ENCODE data around the gene ERICH6B. TPM values are rescaled to one million over a fixed set of nuclear protein-coding genes. Genes with fewer than 3 reads are reported as not detected.

ERICH6B gene
- total and polyA plus RNA-seq, 12 donors = not detected

DNA sequence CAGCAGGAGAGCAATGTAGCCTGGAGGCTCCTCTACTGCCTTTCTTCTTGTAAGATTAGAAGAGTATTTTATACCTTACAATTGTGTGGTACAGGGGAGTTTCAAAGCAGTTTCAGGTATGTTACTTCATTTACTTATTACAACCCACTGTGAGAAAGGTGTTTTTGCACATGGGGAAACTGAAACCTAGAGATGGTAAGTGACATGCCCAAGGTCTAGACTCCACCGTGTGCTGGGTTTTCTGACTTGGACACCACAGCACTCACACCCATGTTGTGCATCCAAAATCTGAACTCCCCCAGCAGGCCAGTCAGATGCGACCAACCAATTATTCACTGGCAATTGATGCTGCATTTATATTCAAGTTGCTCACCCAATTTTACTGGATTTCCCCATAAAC lies 22.8 kb downstream of the ERICH6B start:
- TF ChIP-seq, protein P1, sequence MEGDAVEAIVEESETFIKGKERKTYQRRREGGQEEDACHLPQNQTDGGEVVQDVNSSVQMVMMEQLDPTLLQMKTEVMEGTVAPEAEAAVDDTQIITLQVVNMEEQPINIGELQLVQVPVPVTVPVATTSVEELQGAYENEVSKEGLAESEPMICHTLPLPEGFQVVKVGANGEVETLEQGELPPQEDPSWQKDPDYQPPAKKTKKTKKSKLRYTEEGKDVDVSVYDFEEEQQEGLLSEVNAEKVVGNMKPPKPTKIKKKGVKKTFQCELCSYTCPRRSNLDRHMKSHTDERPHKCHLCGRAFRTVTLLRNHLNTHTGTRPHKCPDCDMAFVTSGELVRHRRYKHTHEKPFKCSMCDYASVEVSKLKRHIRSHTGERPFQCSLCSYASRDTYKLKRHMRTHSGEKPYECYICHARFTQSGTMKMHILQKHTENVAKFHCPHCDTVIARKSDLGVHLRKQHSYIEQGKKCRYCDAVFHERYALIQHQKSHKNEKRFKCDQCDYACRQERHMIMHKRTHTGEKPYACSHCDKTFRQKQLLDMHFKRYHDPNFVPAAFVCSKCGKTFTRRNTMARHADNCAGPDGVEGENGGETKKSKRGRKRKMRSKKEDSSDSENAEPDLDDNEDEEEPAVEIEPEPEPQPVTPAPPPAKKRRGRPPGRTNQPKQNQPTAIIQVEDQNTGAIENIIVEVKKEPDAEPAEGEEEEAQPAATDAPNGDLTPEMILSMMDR (IDR thresholded peaks at IDR 0.05) = no peak
- no peak for ATAC-seq
- intact Hi-C loops (cut with DNase I) = no loop called here
- no peak for DNase-seq
- no peak overlapping the region for H3K4me3 ChIP-seq
- peaks cover 0 to 8% (median 0%) of the 10 kb centered on the region in 11 donors for H3K9me3 ChIP-seq
- no peaks in the 10 kb centered on the region for H3K4me1 ChIP-seq
- WGBS, 2 donors = 86 to 91% methylated on average over 2 of the region's 2 CpGs
- no peak overlapping the region for H3K27ac ChIP-seq
- no peaks in the 10 kb centered on the region for H3K36me3 ChIP-seq
- H3K27me3 ChIP-seq = peaks cover 0 to 16% (median 7%) of the 10 kb centered on the region in 7 donors

- Histone ChIP-seq H3K27me3 (peaks cover 0 to 25% (median 4%) of the 10 kb centered on the region in 7 donors), H3K9me3 (peaks cover 0 to 8% (median 0%) of the 10 kb centered on the region in 11 donors), H3K4me1 (no peaks in the 10 kb centered on the region), H3K4me3 (no peak overlapping the region), H3K36me3 (no peaks in the 10 kb centered on the region), H3K27ac (no peak overlapping the region)
- ATAC-seq (no peak), DNase-seq (no peak)
- TF ChIP-seq, protein P1 (IDR thresholded peaks at IDR 0.05) = no peak
- intact Hi-C loops (cut with DNase I) = no loop called here
- WGBS, 2 donors = 67 to 73% methylated on average over 4 of the region's 4 CpGs
Measured at GRCh38 chr13:45590066-45590465, 25.5 kb downstream of the ERICH6B start.

GRCh38 chr13:45587897-45588296 lies 27.6 kb downstream of the ERICH6B start:
- no peak for DNase-seq
- Histone ChIP-seq H3K9me3 (peaks cover 0 to 8% (median 0%) of the 10 kb centered on the region in 11 donors), H3K27ac (no peak overlapping the region), H3K27me3 (peaks cover 0 to 22% (median 0%) of the 10 kb centered on the region in 7 donors), H3K4me3 (no peak overlapping the region), H3K36me3 (no peaks in the 10 kb centered on the region), H3K4me1 (no peaks in the 10 kb centered on the region)
- WGBS, 2 donors = 98 to 100% methylated on average over 1 of the region's 1 CpG
- ATAC-seq = no peak
- TF ChIP-seq, protein P1 (IDR thresholded peaks at IDR 0.05) = no peak
- intact Hi-C loops (cut with DNase I) = no loop called here

- no peaks in the 10 kb centered on the region for H3K9me3 ChIP-seq
- ATAC-seq (no peak), DNase-seq (no peak)
- intact Hi-C loops (cut with DNase I) = no loop called here
- H3K27ac ChIP-seq = no peak overlapping the region
- 75 to 78% methylated on average over 6 of the region's 6 CpGs for WGBS, 2 donors
- H3K27me3 ChIP-seq = peaks cover 0 to 30% (median 0%) of the 10 kb centered on the region in 7 donors
- TF ChIP-seq, protein P1 (IDR thresholded peaks at IDR 0.05) = no peak
- no peak overlapping the region for H3K4me3 ChIP-seq
- H3K36me3 ChIP-seq = no peaks in the 10 kb centered on the region
- no peaks in the 10 kb centered on the region for H3K4me1 ChIP-seq
Measured at GRCh38 chr13:45584816-45585215, 30.7 kb downstream of the ERICH6B start.

Measured in heart right ventricle (tissue), 16 donors.